Measurements from ENCODE around the gene LRRC66. TPM values are rescaled to one million over a fixed set of nuclear protein-coding genes. Genes with fewer than 3 reads are reported as not detected.

Gene LRRC66
- total and polyA plus RNA-seq, 2 experiments from 2014 or later = 0.24 TPM; not detected in 1

GRCh38 chr4:52012651-52013050 is 7.5 kb downstream of the LRRC66 start (continued):
- TF ChIP-seq ZNF462 (CRISPR knock-in tag; IDR thresholded peaks at IDR 0.05) (no peak), REST (IDR thresholded peaks at IDR 0.05; ENCODE audit: unreplicated experiment) (no peak), JUNB (IDR thresholded peaks at IDR 0.05; ENCODE audit: unreplicated experiment) (no peak), CREB1 (CRISPR knock-in tag; IDR thresholded peaks at IDR 0.05; ENCODE audit: low read depth) (no peak), STAT1 (IDR thresholded peaks at IDR 0.05; ENCODE audit: unreplicated experiment) (no peak)

GRCh38 chr4:52010986-52011385 is 9.2 kb downstream of the LRRC66 start:
- Histone ChIP-seq H3K4me2 (no peak overlapping the region), H3K79me2 (replicated peaks; ENCODE audit: insufficient read depth) (no peaks in the 10 kb centered on the region), H3K9me2 (ENCODE audit: insufficient read depth) (no peaks in the 10 kb centered on the region), H3F3A (replicated peaks; ENCODE audit: low read depth) (no peaks in the 10 kb centered on the region), H3K27ac (ENCODE audit: low read depth) (no peak overlapping the region), H3K4me1 (ENCODE audit: insufficient read depth) (peaks cover 6% of the 10 kb centered on the region; the same call in 1 of the 2 replicates), H3K36me3 (ENCODE audit: insufficient read depth) (no peaks in the 10 kb centered on the region), H3K4me3 (no peak overlapping the region), H3K27me3 (ENCODE audit: insufficient read depth) (no peaks in the 10 kb centered on the region), H4K20me1 (replicated peaks; ENCODE audit: insufficient read depth) (no peaks in the 10 kb centered on the region), H2AFZ (no peak overlapping the region)
- H3K27ac Mint-ChIP-seq = no peak overlapping the region
- H3K4me1 Mint-ChIP-seq = peaks cover 9% of the 10 kb centered on the region; the same call in 2 of the 3 replicates
- H3K9me3 Mint-ChIP-seq = no peaks in the 10 kb centered on the region
- no peaks in the 10 kb centered on the region for H3K27me3 Mint-ChIP-seq (ENCODE audit: insufficient read depth, low read depth, poor library complexity)
- DNase-seq (ENCODE audit: low spot score) (no peak), ATAC-seq (no peak)
- H3K4me3 Mint-ChIP-seq = no peak overlapping the region
- no peaks in the 10 kb centered on the region for H3K36me3 Mint-ChIP-seq (ENCODE audit: low read depth)
- TF ChIP-seq ZNF462 (CRISPR knock-in tag; IDR thresholded peaks at IDR 0.05) = no peak
- TF ChIP-seq JUNB (IDR thresholded peaks at IDR 0.05; ENCODE audit: unreplicated experiment) = no peak

All from GM23338 (cell line).